AG09309 (cell line): ENCODE results near the gene PPME1.

ENCODE experiments used
- DNase-seq: peaks from one replicate; pipeline ENCODE4 v3.0.0-alpha.2; 2010; ENCODE audit warnings: low read depth
- H3K4me3 ChIP-seq: 2 replicates; pipeline ENCODE4 v1.5.1; 2011; ENCODE audit warnings: mild to moderate bottlenecking, low read depth, low read length, moderate library complexity; ENCODE audit not compliant: control insufficient read depth
- TF ChIP-seq, protein P1 (sequence below): IDR thresholded peaks from 2 replicates; pipeline ENCODE4 v1.5.1; 2011; ENCODE audit warnings: mild to moderate bottlenecking, low read depth, low read length, inconsistent platforms; ENCODE audit not compliant: insufficient read depth, control insufficient read depth; ENCODE audit errors: missing control alignments

Gene PPME1

GRCh38 chr11:74221816-74222215 lies 50.7 kb downstream of the PPME1 start:
- TF ChIP-seq, protein P1, sequence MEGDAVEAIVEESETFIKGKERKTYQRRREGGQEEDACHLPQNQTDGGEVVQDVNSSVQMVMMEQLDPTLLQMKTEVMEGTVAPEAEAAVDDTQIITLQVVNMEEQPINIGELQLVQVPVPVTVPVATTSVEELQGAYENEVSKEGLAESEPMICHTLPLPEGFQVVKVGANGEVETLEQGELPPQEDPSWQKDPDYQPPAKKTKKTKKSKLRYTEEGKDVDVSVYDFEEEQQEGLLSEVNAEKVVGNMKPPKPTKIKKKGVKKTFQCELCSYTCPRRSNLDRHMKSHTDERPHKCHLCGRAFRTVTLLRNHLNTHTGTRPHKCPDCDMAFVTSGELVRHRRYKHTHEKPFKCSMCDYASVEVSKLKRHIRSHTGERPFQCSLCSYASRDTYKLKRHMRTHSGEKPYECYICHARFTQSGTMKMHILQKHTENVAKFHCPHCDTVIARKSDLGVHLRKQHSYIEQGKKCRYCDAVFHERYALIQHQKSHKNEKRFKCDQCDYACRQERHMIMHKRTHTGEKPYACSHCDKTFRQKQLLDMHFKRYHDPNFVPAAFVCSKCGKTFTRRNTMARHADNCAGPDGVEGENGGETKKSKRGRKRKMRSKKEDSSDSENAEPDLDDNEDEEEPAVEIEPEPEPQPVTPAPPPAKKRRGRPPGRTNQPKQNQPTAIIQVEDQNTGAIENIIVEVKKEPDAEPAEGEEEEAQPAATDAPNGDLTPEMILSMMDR = no peak
- H3K4me3 ChIP-seq = no peak overlapping the region
- no peak for DNase-seq

DNA sequence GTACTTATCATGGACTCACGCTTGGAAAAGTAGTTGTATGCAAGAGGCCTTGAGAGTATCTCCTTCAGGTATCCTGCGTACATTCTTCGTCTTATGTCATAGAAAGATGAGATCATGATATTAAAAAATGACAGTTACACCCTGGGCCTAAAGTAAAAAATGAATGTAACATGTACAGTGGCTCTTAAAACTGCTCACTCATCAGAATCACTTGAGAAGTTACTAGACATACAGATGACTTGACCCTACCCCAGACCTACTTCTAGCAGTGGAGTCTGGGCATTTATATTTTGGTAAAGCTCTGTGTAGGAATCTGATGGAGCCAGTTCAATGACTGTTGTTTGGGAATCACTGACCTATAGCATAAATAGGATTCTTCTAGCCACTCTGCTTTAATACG lies 54.5 kb downstream of the PPME1 start:
- no peak overlapping the region for H3K4me3 ChIP-seq
- TF ChIP-seq, protein P1 = no peak
- DNase-seq = no peak

DNA sequence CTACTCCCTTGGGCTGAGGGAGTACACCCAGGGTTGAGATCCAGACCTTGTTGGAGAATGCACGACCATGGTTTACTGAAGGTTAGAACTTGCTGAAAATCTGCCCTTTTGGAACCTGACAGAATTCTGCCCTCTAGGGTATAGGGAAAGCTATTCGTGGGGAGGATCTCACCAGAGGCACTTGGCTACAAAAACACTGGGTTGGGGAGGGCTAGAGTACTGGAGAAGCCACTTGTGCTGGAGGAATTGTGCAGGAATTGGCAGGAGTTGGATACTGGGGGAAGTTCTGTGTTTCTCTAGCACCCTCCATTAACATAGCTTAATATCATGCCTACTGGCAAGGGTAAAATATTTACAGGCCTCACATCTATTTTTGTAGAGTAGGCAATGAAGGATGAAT lies 55.8 kb downstream of the PPME1 start:
- no peak for DNase-seq
- no peak overlapping the region for H3K4me3 ChIP-seq
- TF ChIP-seq, protein P1 = no peak

DNA sequence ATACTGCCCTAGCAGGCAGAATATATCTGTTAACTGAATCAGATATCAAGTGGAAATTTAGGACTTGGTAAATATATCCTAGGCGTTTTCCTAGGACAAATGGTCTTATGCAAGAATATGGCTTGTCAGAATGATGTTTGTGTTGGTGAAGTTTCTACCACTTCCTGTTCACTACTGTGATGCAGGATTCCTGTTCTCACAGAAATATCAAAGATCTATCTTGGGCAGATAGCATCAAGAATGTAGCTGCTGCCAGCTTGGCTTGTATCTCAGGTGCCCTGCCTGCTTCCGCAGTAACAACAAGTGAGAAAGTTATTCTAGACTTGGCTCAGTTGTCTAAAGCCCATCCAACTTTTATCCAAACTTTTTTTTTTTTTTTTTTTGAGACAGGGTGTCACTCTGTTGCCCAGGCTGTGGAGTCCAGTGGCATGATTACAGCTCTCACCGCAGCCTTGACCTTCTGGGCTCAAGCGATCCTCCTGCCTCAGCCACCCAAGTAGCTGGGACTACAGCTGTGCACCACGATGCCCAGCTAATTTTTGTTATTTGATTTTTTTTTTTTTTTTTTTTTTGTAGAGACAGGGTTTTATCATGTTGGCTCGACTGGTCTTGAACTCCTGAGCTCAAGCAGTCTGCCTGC lies 61.3 kb downstream of the PPME1 start:
- TF ChIP-seq, protein P1 = no peak
- DNase-seq = no peak
- no peak overlapping the region for H3K4me3 ChIP-seq

DNA sequence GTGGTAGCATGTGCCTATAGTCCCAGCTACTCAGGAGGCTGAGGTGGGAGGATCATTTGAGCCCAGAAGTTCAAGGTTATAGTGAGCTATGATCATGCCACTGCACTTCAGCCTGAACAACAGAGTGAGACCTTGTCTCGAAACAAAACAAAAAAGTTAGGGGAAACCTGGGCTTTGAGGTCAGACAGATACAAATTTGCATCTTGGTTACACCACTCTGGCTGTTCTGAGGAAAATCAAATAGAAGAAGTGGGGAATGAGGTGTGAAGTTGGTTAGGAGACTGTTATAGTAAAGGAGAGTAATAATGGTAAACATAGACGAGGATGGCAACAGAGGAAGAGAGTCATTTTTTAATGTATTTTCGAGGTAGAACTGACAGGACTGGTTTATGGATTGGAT lies 62.6 kb downstream of the PPME1 start:
- DNase-seq = no peak
- no peak overlapping the region for H3K4me3 ChIP-seq
- TF ChIP-seq, protein P1 = no peak

GRCh38 chr11:74235121-74235520 lies 64.0 kb downstream of the PPME1 start:
- TF ChIP-seq, protein P1 = no peak
- no peak overlapping the region for H3K4me3 ChIP-seq
- no peak for DNase-seq

DNA sequence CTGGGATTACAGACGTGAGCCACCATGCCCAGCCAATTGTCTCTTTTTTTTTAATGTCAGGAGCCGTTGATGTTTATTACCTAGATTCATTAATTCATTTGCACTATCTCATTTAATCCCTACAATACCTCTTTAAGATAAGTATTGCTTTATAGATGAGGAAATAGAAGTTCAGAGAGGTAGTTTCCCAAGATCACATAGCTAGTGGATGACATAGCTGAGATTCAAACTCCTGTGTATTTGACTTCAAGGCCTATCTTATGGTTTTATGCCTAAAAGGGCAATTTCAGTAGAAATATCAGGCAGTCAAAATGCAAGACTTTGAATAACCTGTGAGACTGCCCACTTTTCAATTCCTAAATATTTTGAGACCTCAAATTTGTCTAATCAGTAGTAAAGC lies 66.5 kb downstream of the PPME1 start:
- TF ChIP-seq, protein P1 = no peak
- no peak overlapping the region for H3K4me3 ChIP-seq
- DNase-seq = no peak
